ENCODE data around the gene WARS2.

WARS2 gene

DNA sequence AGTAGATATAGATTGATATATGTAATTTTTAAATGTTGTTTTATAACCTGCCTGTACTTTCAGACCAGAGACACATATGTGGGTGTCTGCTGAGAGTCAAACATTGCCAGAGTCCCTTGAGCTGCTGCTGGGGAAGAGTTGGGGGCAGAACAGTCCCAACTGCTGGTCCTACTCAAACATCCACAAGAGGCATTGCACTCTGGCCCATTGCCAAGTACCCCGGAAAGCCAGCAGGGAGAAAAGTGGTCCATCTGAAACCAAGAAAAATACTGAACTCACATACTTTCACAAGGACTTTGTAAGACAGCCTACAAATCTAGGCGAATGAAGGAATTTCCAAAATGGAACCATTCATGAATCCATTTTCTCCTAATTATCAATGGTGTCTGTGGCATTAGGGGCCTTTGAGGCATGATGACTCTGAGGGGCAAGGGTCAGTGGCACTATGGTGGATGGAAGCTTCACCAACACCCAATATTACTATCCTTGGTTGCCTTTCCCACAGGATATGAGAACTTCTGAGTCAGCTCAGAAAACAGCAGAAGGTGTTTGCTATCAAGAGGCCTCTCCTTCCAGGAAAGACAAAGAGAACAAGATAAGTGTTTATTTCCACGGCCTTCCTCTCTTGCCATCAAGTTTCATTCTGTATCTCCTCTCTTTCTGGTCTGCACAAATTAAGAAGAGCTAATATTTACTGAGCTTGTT is 145.0 kb downstream of the WARS2 start:
- DNase-seq, result no peak

- DNase-seq, result no peak
Observed at GRCh38 chr1:118993700-118994026, 146.8 kb downstream of the WARS2 start.

DNA sequence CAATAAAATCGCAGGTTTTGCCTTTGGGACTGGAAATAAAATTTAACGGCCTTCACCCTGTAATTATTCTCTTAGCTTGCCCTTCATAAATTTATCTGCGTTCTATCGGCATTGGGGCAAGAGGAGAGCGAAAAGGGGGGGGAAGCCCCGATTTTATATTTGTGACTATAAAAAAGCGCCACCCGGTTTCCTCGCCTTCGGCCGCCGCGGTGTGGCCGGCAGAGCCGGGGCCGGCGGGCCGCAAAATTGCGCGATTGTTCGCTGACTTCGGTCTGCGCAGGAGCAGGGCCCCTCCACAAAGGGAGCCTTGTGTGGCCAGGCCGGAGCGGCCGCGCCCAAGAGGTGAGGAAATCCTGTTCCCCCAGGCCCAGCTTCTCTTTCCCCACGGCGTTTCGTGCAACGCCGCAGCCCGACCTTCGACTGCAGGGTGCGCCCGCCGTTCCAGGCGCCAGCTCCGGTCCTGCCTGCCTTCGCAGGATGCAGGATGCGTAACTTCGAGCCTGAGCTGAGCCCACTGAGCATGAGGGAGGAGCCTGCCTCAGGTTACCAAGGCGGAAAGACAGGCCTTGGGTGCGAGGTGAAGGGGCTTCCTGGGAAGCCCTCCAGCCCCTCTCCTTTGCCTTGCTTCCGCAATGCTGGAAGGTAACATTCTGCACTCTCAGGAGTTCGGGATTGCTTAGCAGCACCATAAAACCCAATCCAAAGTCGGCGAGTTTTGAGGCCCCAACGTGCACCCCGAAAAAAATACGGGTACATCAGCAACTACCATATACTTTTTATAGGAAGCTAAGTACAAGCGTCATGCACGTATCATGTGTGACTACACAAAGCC is 147.4 kb downstream of the WARS2 start:
- DNase-seq, result no peak

- DNase-seq, result no peak
Observed at GRCh38 chr1:118992237-118992825, 148.1 kb downstream of the WARS2 start.

DNA sequence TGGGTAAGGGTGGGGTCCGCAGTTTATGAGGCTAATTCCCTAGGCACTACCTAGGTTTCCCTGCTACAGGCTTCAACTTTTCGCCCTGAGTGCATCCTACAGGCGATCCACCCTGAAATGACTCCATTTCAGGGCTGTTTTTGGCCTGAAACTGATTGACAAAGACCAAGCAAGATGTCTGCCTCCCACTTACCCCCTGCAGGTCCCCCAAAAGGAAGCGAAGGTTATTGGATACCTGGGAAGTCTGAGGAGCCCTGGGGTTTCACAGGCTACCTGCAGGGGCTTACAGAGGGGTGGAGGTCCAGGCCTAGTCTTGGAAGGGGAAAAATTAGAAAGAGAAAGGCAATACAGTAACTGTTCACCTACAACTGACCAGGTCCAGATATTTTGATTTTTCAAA is 149.0 kb downstream of the WARS2 start:
- no peak for DNase-seq

DNA sequence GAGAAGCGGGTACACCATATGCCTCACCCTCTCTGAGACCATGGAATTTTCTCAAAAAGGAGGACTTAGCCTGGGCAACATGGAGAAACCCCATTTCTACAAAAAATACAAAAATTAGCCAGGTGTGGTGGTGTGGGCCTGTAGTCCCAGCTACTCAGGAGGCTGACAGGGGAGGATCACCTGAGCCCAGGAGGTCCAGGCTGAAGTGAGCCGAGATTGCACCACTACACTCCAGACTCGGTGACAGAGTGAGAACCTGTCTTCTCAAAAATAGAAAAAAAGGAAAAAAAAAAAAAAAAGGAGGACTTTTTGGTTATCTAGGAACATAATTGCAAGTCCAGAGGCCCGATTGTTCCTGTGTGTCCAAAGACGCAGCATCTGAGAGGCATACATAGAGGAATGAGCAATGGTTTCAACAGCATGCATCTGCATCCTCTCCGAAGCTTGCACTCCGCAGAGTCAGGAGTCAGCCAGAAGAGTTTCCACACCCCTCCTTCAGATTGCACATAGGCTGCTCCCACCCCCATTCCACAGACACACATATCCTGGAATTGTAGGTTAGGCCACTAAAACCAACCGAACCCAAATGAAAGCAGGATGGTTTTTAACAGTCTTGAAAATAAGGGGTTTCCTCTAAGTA is 149.8 kb downstream of the WARS2 start:
- DNase-seq, result no peak

- no peak for DNase-seq
Observed at GRCh38 chr1:118989878-118990378, 150.5 kb downstream of the WARS2 start.

GRCh38 chr1:118989006-118989815 is 151.2 kb downstream of the WARS2 start:
- DNase-seq, result no peak

- DNase-seq, result no peak
Observed at GRCh38 chr1:118988186-118989005, 152.1 kb downstream of the WARS2 start, which contains the start of gene TBX15. TBX15 (minus strand) TSS chr1:118988343; CDS start chr1:118987795, 548 bp downstream.

DNA sequence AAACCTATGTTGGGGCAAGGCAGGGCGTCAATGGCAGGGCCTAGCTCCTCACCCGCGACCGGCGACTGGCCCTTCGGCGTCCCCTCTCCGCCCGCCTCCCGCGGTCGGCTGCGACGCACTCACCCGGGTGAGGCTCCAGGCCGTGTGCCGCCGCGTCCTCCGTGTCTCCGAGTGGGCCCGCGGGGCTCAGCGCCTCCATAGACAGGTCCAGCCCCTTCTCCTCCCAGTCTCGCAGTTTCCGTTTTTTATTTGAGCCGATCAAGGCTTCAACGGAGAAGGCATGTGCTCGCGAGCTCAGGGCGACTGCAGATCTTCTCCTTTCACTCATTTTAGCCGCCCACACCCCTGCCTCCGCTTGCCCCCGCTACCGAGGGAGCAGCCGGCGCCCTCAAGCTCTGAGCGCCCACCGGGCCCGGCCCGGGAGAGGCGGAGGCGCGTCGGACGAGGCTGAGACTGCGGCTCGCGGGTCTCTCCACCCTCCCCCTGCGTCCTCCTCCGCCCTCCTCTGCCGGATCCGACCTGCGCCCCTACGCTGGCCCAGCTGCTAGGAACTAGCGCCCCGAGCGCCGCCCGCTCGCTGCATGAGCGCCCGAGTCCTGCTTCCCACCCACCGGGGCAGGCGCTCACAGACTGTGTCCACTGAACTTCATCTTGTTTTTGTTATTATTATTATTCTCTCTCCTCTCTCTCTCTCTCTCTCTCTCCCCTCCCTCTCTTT is 152.8 kb downstream of the WARS2 start:
- DNase-seq, result no peak

GRCh38 chr1:118986555-118987467 is 153.6 kb downstream of the WARS2 start:
- no peak for DNase-seq

- DNase-seq, result no peak
Observed at GRCh38 chr1:118985640-118986554, 154.6 kb downstream of the WARS2 start.

- no peak for DNase-seq
Observed at GRCh38 chr1:118984722-118985639, 155.5 kb downstream of the WARS2 start.

DNA sequence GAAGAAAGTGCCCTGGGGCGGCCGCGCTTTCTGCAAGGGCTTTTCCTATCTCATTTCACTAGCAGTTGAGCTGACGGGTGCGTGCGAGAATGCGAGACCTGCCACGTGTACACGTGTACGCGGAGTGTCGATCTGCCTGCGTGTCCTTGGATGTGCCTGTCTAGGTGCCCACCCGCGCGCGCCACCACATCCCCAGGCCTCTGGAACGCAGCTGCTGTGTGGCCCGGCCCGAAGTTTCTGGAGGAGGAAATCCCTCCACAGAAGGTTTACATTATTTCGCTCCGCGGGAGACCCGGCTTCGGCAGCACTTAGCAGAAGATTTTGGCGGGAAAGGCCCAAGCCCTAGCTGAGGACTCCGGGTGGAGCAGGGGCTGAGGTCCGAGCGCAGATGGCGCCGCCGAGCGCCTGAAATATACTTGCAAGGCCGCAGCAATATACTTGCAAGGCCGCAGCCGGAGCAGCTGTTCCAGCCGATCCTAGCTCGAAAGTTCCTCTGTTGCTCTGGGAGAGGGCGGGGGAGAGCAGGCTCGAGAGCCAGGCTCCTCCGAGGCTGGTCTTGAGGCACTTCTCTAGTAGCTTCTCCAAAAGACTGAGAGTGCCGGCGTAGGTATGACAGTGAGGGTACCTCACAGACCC is 156.2 kb downstream of the WARS2 start:
- DNase-seq, result no peak

- no peak for DNase-seq
Observed at GRCh38 chr1:118983558-118984041, 156.9 kb downstream of the WARS2 start.

DNA sequence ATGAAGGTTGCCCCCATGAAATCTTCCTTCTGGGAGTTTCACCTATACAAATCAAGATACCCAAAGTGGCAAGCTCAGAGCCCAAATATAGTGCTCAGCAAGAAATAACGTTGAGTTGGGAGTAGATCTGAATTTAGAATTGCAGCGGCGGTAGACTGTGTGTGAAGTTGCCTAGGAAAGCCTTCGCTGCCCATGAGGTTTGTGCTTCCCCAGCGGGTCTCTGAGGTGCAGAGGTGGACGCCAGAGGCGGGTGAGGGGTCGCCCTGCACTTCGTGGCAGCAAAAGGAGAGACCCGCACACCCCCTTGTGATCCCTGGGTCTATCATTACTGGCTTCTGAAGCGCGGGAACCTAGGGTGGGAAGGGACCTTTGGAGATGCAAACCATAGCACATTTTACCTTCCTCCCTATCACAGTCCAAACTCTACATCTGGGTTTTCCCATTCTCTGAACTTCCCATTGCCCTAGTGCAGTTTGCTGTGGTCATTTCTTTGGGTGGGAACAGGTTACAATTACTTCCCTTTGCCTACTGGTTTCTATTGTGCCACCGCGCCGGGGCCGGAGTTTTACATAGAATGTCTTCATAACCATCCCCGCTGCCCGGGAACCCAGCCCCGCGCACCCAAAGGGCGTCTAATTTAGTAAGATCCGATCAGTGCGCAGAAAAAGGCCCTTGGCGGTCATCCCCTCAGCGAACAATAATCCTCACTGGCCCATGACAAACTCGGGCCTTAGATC is 157.5 kb downstream of the WARS2 start:
- no peak for DNase-seq
